HL-60 (cell line): ENCODE results near the gene CD8B2.
"Not testable (repeated sequence)": the region's sequence is repeated elsewhere in the genome, so short reads cannot be mapped to it uniquely, and the experiment has no call there.

Source experiments
- CTCF ChIP-seq: IDR thresholded peaks from one replicate; pipeline ENCODE4 v1.5.1; 2011; ENCODE audit warnings: low read length, control low read depth, inconsistent platforms; ENCODE audit not compliant: insufficient read depth
- GABPA ChIP-seq: IDR thresholded peaks from 2 replicates; pipeline ENCODE4 v1.6.1; 2012; ENCODE audit warnings: low read depth
- POLR2AphosphoS5 ChIP-seq: IDR thresholded peaks from 2 replicates; pipeline ENCODE4 v1.6.1; 2012; ENCODE audit warnings: low read depth
- SPI1 ChIP-seq: IDR thresholded peaks from 2 replicates; pipeline ENCODE4 v1.6.1; 2012; ENCODE audit warnings: low read depth, mild to moderate bottlenecking, borderline replicate concordance
- TF ChIP-seq, protein P1 (sequence below): IDR thresholded peaks from 2 replicates; pipeline ENCODE4 v1.6.1; 2012; ENCODE audit warnings: low read depth; ENCODE audit not compliant: insufficient replicate concordance

DNA sequence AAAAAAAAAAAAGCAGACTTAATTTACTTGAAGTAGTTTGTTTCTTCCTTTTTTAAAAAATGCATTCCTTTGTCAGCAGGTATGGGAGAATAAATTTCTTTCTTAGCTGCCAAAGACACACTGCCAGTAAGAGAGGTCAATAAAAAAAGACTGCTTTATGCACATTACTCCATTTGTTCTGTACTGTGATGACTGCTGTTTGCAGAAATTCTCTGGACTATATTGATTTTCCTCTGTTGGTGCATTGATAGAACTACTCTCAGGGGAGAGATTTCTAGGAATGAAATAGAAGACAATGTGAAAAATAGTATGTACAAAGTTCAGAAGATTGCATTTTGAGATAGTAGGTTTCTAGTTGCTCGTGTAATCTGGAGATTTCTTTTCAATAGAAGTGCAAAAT, 7.6 kb upstream of the CD8B2 start:
- not testable (repeated sequence) for TF ChIP-seq CTCF, POLR2AphosphoS5, SPI1, GABPA
- TF ChIP-seq, protein P1, sequence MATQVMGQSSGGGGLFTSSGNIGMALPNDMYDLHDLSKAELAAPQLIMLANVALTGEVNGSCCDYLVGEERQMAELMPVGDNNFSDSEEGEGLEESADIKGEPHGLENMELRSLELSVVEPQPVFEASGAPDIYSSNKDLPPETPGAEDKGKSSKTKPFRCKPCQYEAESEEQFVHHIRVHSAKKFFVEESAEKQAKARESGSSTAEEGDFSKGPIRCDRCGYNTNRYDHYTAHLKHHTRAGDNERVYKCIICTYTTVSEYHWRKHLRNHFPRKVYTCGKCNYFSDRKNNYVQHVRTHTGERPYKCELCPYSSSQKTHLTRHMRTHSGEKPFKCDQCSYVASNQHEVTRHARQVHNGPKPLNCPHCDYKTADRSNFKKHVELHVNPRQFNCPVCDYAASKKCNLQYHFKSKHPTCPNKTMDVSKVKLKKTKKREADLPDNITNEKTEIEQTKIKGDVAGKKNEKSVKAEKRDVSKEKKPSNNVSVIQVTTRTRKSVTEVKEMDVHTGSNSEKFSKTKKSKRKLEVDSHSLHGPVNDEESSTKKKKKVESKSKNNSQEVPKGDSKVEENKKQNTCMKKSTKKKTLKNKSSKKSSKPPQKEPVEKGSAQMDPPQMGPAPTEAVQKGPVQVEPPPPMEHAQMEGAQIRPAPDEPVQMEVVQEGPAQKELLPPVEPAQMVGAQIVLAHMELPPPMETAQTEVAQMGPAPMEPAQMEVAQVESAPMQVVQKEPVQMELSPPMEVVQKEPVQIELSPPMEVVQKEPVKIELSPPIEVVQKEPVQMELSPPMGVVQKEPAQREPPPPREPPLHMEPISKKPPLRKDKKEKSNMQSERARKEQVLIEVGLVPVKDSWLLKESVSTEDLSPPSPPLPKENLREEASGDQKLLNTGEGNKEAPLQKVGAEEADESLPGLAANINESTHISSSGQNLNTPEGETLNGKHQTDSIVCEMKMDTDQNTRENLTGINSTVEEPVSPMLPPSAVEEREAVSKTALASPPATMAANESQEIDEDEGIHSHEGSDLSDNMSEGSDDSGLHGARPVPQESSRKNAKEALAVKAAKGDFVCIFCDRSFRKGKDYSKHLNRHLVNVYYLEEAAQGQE: not testable (repeated sequence)
